ENCODE data around the gene TBC1D9. TPM values are rescaled to one million over a fixed set of nuclear protein-coding genes. Genes with fewer than 3 reads are reported as not detected.

Gene TBC1D9
- polyA plus RNA-seq, 1 of the 3 experiments (the other 2 are of a cell fraction) = 13.5 TPM

GRCh38 chr4:140710908-140711622 is 45.1 kb downstream of the TBC1D9 start:
- no peak for TF ChIP-seq TEAD4 (IDR thresholded peaks at IDR 0.05; ENCODE audit: borderline replicate concordance, insufficient read depth)
- TF ChIP-seq YY1 (IDR thresholded peaks at IDR 0.05; ENCODE audit: low read depth) = no peak
- no peak for TF ChIP-seq MAX (IDR thresholded peaks at IDR 0.05; ENCODE audit: low read depth)
- TF ChIP-seq FOXM1 (IDR thresholded peaks at IDR 0.05; ENCODE audit: low read depth) = no peak
- no peak for TF ChIP-seq RXRA (IDR thresholded peaks at IDR 0.05; ENCODE audit: borderline replicate concordance, low read depth)
- no peak for TF ChIP-seq GABPA (IDR thresholded peaks at IDR 0.05; ENCODE audit: low read depth)
- TF ChIP-seq SMC3 (IDR thresholded peaks at IDR 0.05; ENCODE audit: low read depth, low read length) = no peak
- Histone ChIP-seq H3K4me2 (no peak overlapping the region), H3K9me3 (no peaks in the 10 kb centered on the region), H2AFZ (ENCODE audit: low read depth) (no peak overlapping the region), H3K27me3 (ENCODE audit: insufficient read depth) (no peaks in the 10 kb centered on the region), H3K27ac (ENCODE audit: low read depth in 2 of 2, low read length in 1 of 2) (no peak overlapping the region), H3K9ac (no peak overlapping the region), H3K4me3 (ENCODE audit: low read depth in 2 of 2, low read length in 1 of 2) (no peak overlapping the region), H3K79me2 (ENCODE audit: insufficient read depth) (peaks cover 31% of the 10 kb centered on the region), H4K20me1 (ENCODE audit: insufficient read depth) (no peaks in the 10 kb centered on the region), H3K4me1 (ENCODE audit: control insufficient read depth in 1 of 2, insufficient read depth in 2 of 2, low read depth in 1 of 2, low read length in 1 of 2) (peaks cover 0 to 2% of the 10 kb centered on the region in 2 experiments; a peak in 1 of 4 replicates), H3K9me2 (no peaks in the 10 kb centered on the region), H3K36me3 (replicated peaks in 1 of 2; ENCODE audit: control insufficient read depth in 1 of 2, insufficient read depth in 2 of 2, low read length in 1 of 2) (no peaks in the 10 kb centered on the region), H3F3A (replicated peaks; ENCODE audit: insufficient read depth) (no peaks in the 10 kb centered on the region)
- WGBS (ENCODE audit: low lambda C conversion rate) = 82% methylated on average over 11 of the region's 11 CpGs
- POLR2A ChIA-PET = no interaction called here
- CTCF ChIA-PET = interaction anchor here (0.6 to 1.1 kb wide), 3 partner anchors 11 to 1107 kb away, joined by 3 to 4 read pairs (median 4); no protein-coding TSS in a partner anchor
- no peak for DNase-seq

- WGBS (ENCODE audit: low lambda C conversion rate) = 100% methylated on average over 1 of the region's 1 CpG
- TF ChIP-seq SIN3A (IDR thresholded peaks at IDR 0.05; ENCODE audit: borderline replicate concordance, low read depth, low read length) (no peak), MXI1 (IDR thresholded peaks at IDR 0.05; ENCODE audit: low read depth, low read length) (no peak), EP300 (IDR thresholded peaks at IDR 0.05; ENCODE audit: borderline replicate concordance in 1 of 2, low read depth in 1 of 2, low read length in 1 of 2) (no peak), TEAD4 (IDR thresholded peaks at IDR 0.05; ENCODE audit: borderline replicate concordance, insufficient read depth) (no peak), CTCF (IDR thresholded peaks at IDR 0.05) (no peak), NFIC (IDR thresholded peaks at IDR 0.05; ENCODE audit: borderline replicate concordance) (no peak), TAF1 (IDR thresholded peaks at IDR 0.05; ENCODE audit: borderline replicate concordance, low read depth, low read length) (no peak), USF1 (IDR thresholded peaks at IDR 0.05; ENCODE audit: borderline replicate concordance, low read depth) (no peak), FOSL2 (IDR thresholded peaks at IDR 0.05; ENCODE audit: borderline replicate concordance, low read depth) (no peak), ELF1 (IDR thresholded peaks at IDR 0.05) (no peak), SMC3 (IDR thresholded peaks at IDR 0.05; ENCODE audit: low read depth, low read length) (no peak), RAD21 (IDR thresholded peaks at IDR 0.05; ENCODE audit: low read length) (no peak), RCOR1 (IDR thresholded peaks at IDR 0.05; ENCODE audit: low read length) (no peak), USF2 (IDR thresholded peaks at IDR 0.05; ENCODE audit: borderline replicate concordance, low read depth, low read length) (no peak), REST (IDR thresholded peaks at IDR 0.05; ENCODE audit: low read depth, low read length) (no peak), GABPA (IDR thresholded peaks at IDR 0.05; ENCODE audit: low read depth) (no peak)
These were observed 48.9 kb downstream of the TBC1D9 start for GRCh38 chr4:140707325-140707724.

More at GRCh38 chr4:140707325-140707724, 48.9 kb downstream of the TBC1D9 start:
- Histone ChIP-seq H3K9me2 (no peaks in the 10 kb centered on the region), H3F3A (replicated peaks; ENCODE audit: insufficient read depth) (no peaks in the 10 kb centered on the region), H3K9ac (no peak overlapping the region), H3K27me3 (ENCODE audit: insufficient read depth) (no peaks in the 10 kb centered on the region), H3K36me3 (replicated peaks in 1 of 2; ENCODE audit: control insufficient read depth in 1 of 2, insufficient read depth in 2 of 2, low read length in 1 of 2) (no peaks in the 10 kb centered on the region), H3K4me2 (no peak overlapping the region), H3K4me1 (ENCODE audit: control insufficient read depth in 1 of 2, insufficient read depth in 2 of 2, low read depth in 1 of 2, low read length in 1 of 2) (peaks cover 0 to 5% of the 10 kb centered on the region in 2 experiments; a peak in 2 of 4 replicates), H3K79me2 (ENCODE audit: insufficient read depth) (peaks cover 21% of the 10 kb centered on the region), H2AFZ (ENCODE audit: low read depth) (no peak overlapping the region), H3K9me3 (no peaks in the 10 kb centered on the region), H4K20me1 (ENCODE audit: insufficient read depth) (no peaks in the 10 kb centered on the region), H3K27ac (ENCODE audit: low read depth in 2 of 2, low read length in 1 of 2) (no peak overlapping the region), H3K4me3 (ENCODE audit: low read depth in 2 of 2, low read length in 1 of 2) (no peak overlapping the region)
- ChIA-PET CTCF (no interaction called here), POLR2A (no interaction called here)
- DNase-seq = no peak

Measured in SK-N-SH (cell line).